Testis (tissue), 3 donors: ENCODE results near the gene GATA6. TPM values are rescaled to one million over a fixed set of nuclear protein-coding genes. Genes with fewer than 3 reads are reported as not detected.

ENCODE experiments used
- DNase-seq: peaks from one replicate; pipeline ENCODE4 v3.0.0-alpha.2; 2019
- H3K27ac ChIP-seq, 2 donors: fragments of 200-600 bp; sonication (generic); one replicate each; pipeline ENCODE4 v1.5.1; 2019
- H3K27me3 ChIP-seq: fragments of 200-600 bp; sonication (generic); one replicate; pipeline ENCODE4 v1.5.1; 2019
- H3K36me3 ChIP-seq: fragments of 200-600 bp; sonication (generic); one replicate; pipeline ENCODE4 v1.5.1; 2017; ENCODE audit warnings: low read depth; ENCODE audit errors: missing control alignments
- H3K4me1 ChIP-seq: fragments of 200-600 bp; sonication (generic); one replicate; pipeline ENCODE4 v1.5.1; 2019
- H3K4me3 ChIP-seq, 2 donors: fragments of 200-600 bp; sonication (generic); one replicate each; pipeline ENCODE4 v1.5.1; 2017 to 2019
- H3K9me3 ChIP-seq: fragments of 200-600 bp; sonication (generic); one replicate; pipeline ENCODE4 v1.5.1; 2017
- CTCF ChIP-seq, 3 experiments: fragments of 450-650 bp in 2 of 3; fragments of 200-600 bp in 1 of 3; sonication (generic) in 1 of 3; IDR thresholded peaks; one replicate each; pipeline ENCODE4 v1.5.1; 2016 to 2019; ENCODE audit warnings: antibody characterized with exemption in 3 of 3, mild to moderate bottlenecking in 2 of 3, moderate library complexity in 1 of 3
- POLR2A ChIP-seq: fragments of 450-650 bp; IDR thresholded peaks from one replicate; pipeline ENCODE4 v1.6.1; 2017; ENCODE audit warnings: antibody characterized with exemption, mild to moderate bottlenecking, moderate library complexity
- WGBS, 2 donors: methylation state at CpG; one replicate each; pipeline ENCODE4 v1.1.5; 2018; 5-methylcytosine and 5-hydroxymethylcytosine counted together
- intact Hi-C: fragments of 100-400 bp; cut with DNase I; formaldehyde crosslinking; loops from one replicate; pipeline ENCODE4 v1.15.1; 2023; ENCODE audit warnings: low total_unique reads
- polyA plus RNA-seq: library from polyadenylated mRNA; stranded (reverse); fragments of 350-450 nt; fragmentation: Illumina TruSeq; extraction: RNeasy Lipid Tissue Mini Kit (QIAGEN cat#74804); gene quantifications from one replicate; pipeline ENCODE4 v1.2.3, GENCODE V29; 2014; ENCODE audit warnings: low read depth, low replicate concordance; ENCODE audit not compliant: insufficient read depth
- total RNA-seq, 2 donors: library from RNA; depleted of rRNA; stranded (reverse); fragments of >200 nt; gene quantifications; one replicate each; pipeline ENCODE4 v1.2.3, GENCODE V29; 2016

GATA6 gene
- total and polyA plus RNA-seq, 3 donors from 2014 or later: 13.8 to 54.6 (median 50.5) TPM

GRCh38 chr18:22155584-22155983 is 13.8 kb upstream of the GATA6 start:
- no peak overlapping the region for H3K4me3 ChIP-seq
- no peaks in the 10 kb centered on the region for H3K27me3 ChIP-seq
- no peaks in the 10 kb centered on the region for H3K9me3 ChIP-seq
- DNase-seq: no peak
- TF ChIP-seq CTCF (IDR thresholded peaks at IDR 0.05) (no peak), POLR2A (no peak)
- intact Hi-C loops: no loop called here
- no peaks in the 10 kb centered on the region for H3K36me3 ChIP-seq
- 82 to 88% methylated on average over 2 of the region's 2 CpGs for WGBS, 2 donors
- H3K4me1 ChIP-seq: no peaks in the 10 kb centered on the region
- no peak overlapping the region for H3K27ac ChIP-seq

GRCh38 chr18:22159014-22159413 is 10.4 kb upstream of the GATA6 start:
- WGBS, 2 donors: 88 to 90% methylated on average over 2 of the region's 2 CpGs
- no peaks in the 10 kb centered on the region for H3K27me3 ChIP-seq
- TF ChIP-seq POLR2A (no peak), CTCF (IDR thresholded peaks at IDR 0.05) (no peak)
- no peaks in the 10 kb centered on the region for H3K9me3 ChIP-seq
- H3K4me3 ChIP-seq: no peak overlapping the region
- DNase-seq: no peak
- H3K27ac ChIP-seq: no peak overlapping the region
- H3K4me1 ChIP-seq: no peaks in the 10 kb centered on the region
- intact Hi-C loops: no loop called here
- H3K36me3 ChIP-seq: no peaks in the 10 kb centered on the region

GRCh38 chr18:22161090-22161489 is 8.3 kb upstream of the GATA6 start:
- 84 to 93% methylated on average over 5 of the region's 5 CpGs for WGBS, 2 donors
- DNase-seq: no peak
- Histone ChIP-seq H3K27ac (no peak overlapping the region), H3K4me1 (no peaks in the 10 kb centered on the region), H3K9me3 (no peaks in the 10 kb centered on the region), H3K27me3 (no peaks in the 10 kb centered on the region), H3K4me3 (no peak overlapping the region), H3K36me3 (no peaks in the 10 kb centered on the region)
- intact Hi-C loops: no loop called here
- no peak for TF ChIP-seq POLR2A
- no peak for TF ChIP-seq CTCF (IDR thresholded peaks at IDR 0.05)

GRCh38 chr18:22163416-22164161 is 5.8 kb upstream of the GATA6 start:
- TF ChIP-seq POLR2A: no peak
- H3K27me3 ChIP-seq: peaks cover 3% of the 10 kb centered on the region
- no peaks in the 10 kb centered on the region for H3K9me3 ChIP-seq
- intact Hi-C loops: no loop called here
- H3K4me3 ChIP-seq: no peak overlapping the region
- H3K4me1 ChIP-seq: peaks cover 8% of the 10 kb centered on the region
- H3K36me3 ChIP-seq: no peaks in the 10 kb centered on the region
- no peak overlapping the region for H3K27ac ChIP-seq
- no peak for DNase-seq
- WGBS, 2 donors: 75 to 76% methylated on average over 8 of the region's 8 CpGs

- H3K36me3 ChIP-seq: no peaks in the 10 kb centered on the region
- H3K27me3 ChIP-seq: peaks cover 3% of the 10 kb centered on the region
- H3K4me3 ChIP-seq: peak overlapping the region; percentile 29 to 41
- no peak for DNase-seq
- intact Hi-C loops: loop anchor here (5.0 kb wide), 1 partner anchor 398 kb away; no protein-coding TSS in a partner anchor
- 40 to 57% methylated on average over 9 to 16 of the region's 16 CpGs for WGBS, 2 donors
- no peaks in the 10 kb centered on the region for H3K9me3 ChIP-seq
- TF ChIP-seq POLR2A: no peak
- H3K4me1 ChIP-seq: peaks cover 12% of the 10 kb centered on the region
- no peak overlapping the region for H3K27ac ChIP-seq
These were observed 4.9 kb upstream of the GATA6 start for GRCh38 chr18:22164337-22165048.
